ENCODE data around the gene MALSU1.

The MALSU1 gene

DNA sequence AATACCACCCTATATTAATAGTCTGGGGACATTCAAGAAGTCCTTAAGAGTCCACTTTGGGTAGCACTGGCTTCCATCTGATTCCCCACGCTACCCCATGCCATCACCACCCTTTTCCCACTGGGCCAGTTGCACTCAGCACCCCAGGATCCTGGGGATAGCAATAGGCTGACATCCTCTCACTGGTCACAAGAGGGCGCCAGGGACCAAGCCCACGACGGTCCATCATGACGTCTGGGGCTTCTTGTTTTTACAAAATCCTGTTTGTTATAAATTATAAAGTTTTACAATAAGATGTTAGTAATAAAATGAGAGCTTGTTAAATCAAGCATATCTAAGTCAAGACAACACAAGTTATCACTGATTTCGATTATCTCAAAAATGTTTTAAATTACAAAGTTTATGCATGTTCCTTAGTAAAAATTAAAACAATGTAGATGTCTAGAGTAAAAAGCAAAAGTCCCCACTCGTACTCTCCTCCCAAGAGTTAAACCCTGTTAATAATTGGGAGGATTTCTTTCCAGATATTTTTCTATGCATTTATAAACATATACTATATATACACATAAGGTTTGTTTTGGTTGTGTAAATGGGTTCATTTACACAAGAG is 37.2 kb upstream of the MALSU1 start:
- WGBS (ENCODE audit: extremely low coverage, insufficient coverage, low lambda C conversion rate) = no CpG with 5 or more reads among the region's 7 CpGs
- H2BK15ac ChIP-seq (replicated peaks; ENCODE audit: low read depth) = no peak overlapping the region
- DNase-seq = peak; percentile 72

DNA sequence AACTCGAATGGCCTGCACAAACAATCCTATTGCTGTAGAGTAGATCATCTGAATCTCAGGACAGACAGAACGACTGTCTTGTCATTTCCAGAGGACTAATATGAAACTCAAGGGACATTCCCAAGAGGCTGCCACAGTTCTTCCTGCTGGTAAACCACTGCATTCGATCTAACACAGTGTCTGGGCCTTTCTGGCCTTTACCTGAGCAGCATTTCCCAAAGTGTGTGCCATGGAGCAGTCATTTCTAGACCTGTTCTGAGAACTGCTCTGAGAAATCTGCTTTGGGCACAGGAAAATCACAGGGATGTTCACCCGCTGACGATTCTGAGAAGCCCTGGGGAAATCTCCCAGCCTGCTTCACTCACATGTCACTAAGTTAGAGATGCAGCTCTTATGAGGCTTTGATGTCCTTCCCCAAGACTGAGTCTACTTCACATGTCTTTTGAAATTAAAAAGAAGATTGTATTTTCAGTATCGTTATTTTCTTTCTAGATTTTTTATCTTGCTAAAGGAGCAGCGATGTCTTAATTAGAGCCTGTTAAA is 34.2 kb upstream of the MALSU1 start:
- Histone ChIP-seq H2BK120ac (ENCODE audit: low read depth, low read length) (no peak overlapping the region), H3K27ac (ENCODE audit: low read depth, low read length) (no peak overlapping the region), H4K8ac (ENCODE audit: low read depth, low read length) (no peak overlapping the region), H4K5ac (ENCODE audit: low read length) (no peak overlapping the region), H3K23ac (ENCODE audit: low read length) (no peak overlapping the region), H3K79me2 (ENCODE audit: control insufficient read depth, insufficient read depth, low read length) (no peaks in the 10 kb centered on the region), H3K4me3 (ENCODE audit: low read length) (no peak overlapping the region), H2BK15ac (replicated peaks; ENCODE audit: low read depth) (no peak overlapping the region), H3K56ac (ENCODE audit: low read length) (no peak overlapping the region), H3K4me1 (ENCODE audit: control insufficient read depth, low read depth, low read length) (no peaks in the 10 kb centered on the region), H3K79me1 (ENCODE audit: low read length) (no peaks in the 10 kb centered on the region), H3K27me3 (ENCODE audit: insufficient read depth, low read length, poor library complexity) (no peaks in the 10 kb centered on the region), H3K18ac (ENCODE audit: low read length) (no peak overlapping the region), H2BK5ac (ENCODE audit: low read length) (no peak overlapping the region), H3K4me2 (ENCODE audit: low read length) (no peak overlapping the region), H3K36me3 (ENCODE audit: control insufficient read depth, insufficient read depth, low read length) (no peaks in the 10 kb centered on the region), H3K9ac (ENCODE audit: low read length) (no peak overlapping the region), H2AK5ac (ENCODE audit: low read length) (no peak overlapping the region), H3K4ac (ENCODE audit: low read depth, low read length) (no peak overlapping the region)
- DNase-seq = no peak
- WGBS (ENCODE audit: extremely low coverage, insufficient coverage, low lambda C conversion rate) = no CpG with 5 or more reads among the region's 7 CpGs

More for the DNA sequence above, 37.2 kb upstream of the MALSU1 start:
- Histone ChIP-seq H3K4ac (ENCODE audit: low read depth, low read length) (no peak overlapping the region), H3K4me2 (ENCODE audit: low read length) (no peak overlapping the region), H3K18ac (ENCODE audit: low read length) (no peak overlapping the region), H3K79me1 (ENCODE audit: low read length) (no peaks in the 10 kb centered on the region), H2BK120ac (ENCODE audit: low read depth, low read length) (no peak overlapping the region), H2BK5ac (ENCODE audit: low read length) (no peak overlapping the region), H3K9ac (ENCODE audit: low read length) (no peak overlapping the region), H4K5ac (ENCODE audit: low read length) (no peak overlapping the region), H3K79me2 (ENCODE audit: control insufficient read depth, insufficient read depth, low read length) (no peaks in the 10 kb centered on the region), H3K4me1 (ENCODE audit: control insufficient read depth, low read depth, low read length) (no peaks in the 10 kb centered on the region), H4K8ac (ENCODE audit: low read depth, low read length) (no peak overlapping the region), H3K27me3 (ENCODE audit: insufficient read depth, low read length, poor library complexity) (no peaks in the 10 kb centered on the region), H3K56ac (ENCODE audit: low read length) (no peak overlapping the region), H3K36me3 (ENCODE audit: control insufficient read depth, insufficient read depth, low read length) (no peaks in the 10 kb centered on the region), H2AK5ac (ENCODE audit: low read length) (no peak overlapping the region), H3K23ac (ENCODE audit: low read length) (no peak overlapping the region), H3K4me3 (ENCODE audit: low read length) (no peak overlapping the region), H3K27ac (ENCODE audit: low read depth, low read length) (no peak overlapping the region)

DNA sequence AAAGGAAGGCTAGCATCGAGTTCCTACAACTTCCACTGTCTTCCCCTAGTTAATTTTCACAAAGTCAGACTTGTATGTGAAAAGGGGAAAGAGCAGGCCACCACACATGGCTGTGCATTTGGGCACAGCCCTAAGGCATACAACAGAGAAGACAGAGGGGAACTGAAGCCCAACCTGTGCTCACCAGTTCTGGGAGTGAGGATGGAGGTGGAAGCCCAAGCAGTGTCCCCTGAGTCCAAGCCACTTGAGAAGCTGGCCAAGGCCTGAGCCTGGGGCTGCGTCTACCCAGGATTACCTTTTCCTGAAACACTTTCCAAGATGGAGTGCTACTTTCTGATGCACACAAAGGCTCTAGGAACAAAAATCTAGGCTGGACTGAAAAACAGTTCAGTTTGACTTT is 32.2 kb upstream of the MALSU1 start:
- Histone ChIP-seq H3K36me3 (ENCODE audit: control insufficient read depth, insufficient read depth, low read length) (no peaks in the 10 kb centered on the region), H3K18ac (ENCODE audit: low read length) (no peak overlapping the region), H3K4me2 (ENCODE audit: low read length) (no peak overlapping the region), H2BK5ac (ENCODE audit: low read length) (no peak overlapping the region), H3K4me1 (ENCODE audit: control insufficient read depth, low read depth, low read length) (no peaks in the 10 kb centered on the region), H3K27ac (ENCODE audit: low read depth, low read length) (no peak overlapping the region), H3K4ac (ENCODE audit: low read depth, low read length) (no peak overlapping the region), H3K4me3 (ENCODE audit: low read length) (no peak overlapping the region), H3K79me2 (ENCODE audit: control insufficient read depth, insufficient read depth, low read length) (no peaks in the 10 kb centered on the region), H3K23ac (ENCODE audit: low read length) (no peak overlapping the region), H3K79me1 (ENCODE audit: low read length) (no peaks in the 10 kb centered on the region), H4K5ac (ENCODE audit: low read length) (no peak overlapping the region), H3K27me3 (ENCODE audit: insufficient read depth, low read length, poor library complexity) (no peaks in the 10 kb centered on the region), H2BK15ac (replicated peaks; ENCODE audit: low read depth) (no peak overlapping the region), H2AK5ac (ENCODE audit: low read length) (no peak overlapping the region), H2BK120ac (ENCODE audit: low read depth, low read length) (no peak overlapping the region), H4K8ac (ENCODE audit: low read depth, low read length) (no peak overlapping the region), H3K56ac (ENCODE audit: low read length) (no peak overlapping the region), H3K9ac (ENCODE audit: low read length) (no peak overlapping the region)
- no peak for DNase-seq
- WGBS (ENCODE audit: extremely low coverage, insufficient coverage, low lambda C conversion rate) = no CpG with 5 or more reads among the region's 2 CpGs

GRCh38 chr7:23267357-23267756 is 31.8 kb upstream of the MALSU1 start:
- Histone ChIP-seq H3K4ac (ENCODE audit: low read depth, low read length) (no peak overlapping the region), H3K9ac (ENCODE audit: low read length) (no peak overlapping the region), H3K4me2 (ENCODE audit: low read length) (no peak overlapping the region), H3K56ac (ENCODE audit: low read length) (no peak overlapping the region), H2BK5ac (ENCODE audit: low read length) (no peak overlapping the region), H3K18ac (ENCODE audit: low read length) (no peak overlapping the region), H3K27ac (ENCODE audit: low read depth, low read length) (no peak overlapping the region), H2BK15ac (replicated peaks; ENCODE audit: low read depth) (no peak overlapping the region), H3K4me1 (ENCODE audit: control insufficient read depth, low read depth, low read length) (no peaks in the 10 kb centered on the region), H2BK120ac (ENCODE audit: low read depth, low read length) (no peak overlapping the region), H3K79me2 (ENCODE audit: control insufficient read depth, insufficient read depth, low read length) (no peaks in the 10 kb centered on the region), H3K4me3 (ENCODE audit: low read length) (no peak overlapping the region), H3K27me3 (ENCODE audit: insufficient read depth, low read length, poor library complexity) (no peaks in the 10 kb centered on the region), H3K36me3 (ENCODE audit: control insufficient read depth, insufficient read depth, low read length) (no peaks in the 10 kb centered on the region), H3K23ac (ENCODE audit: low read length) (no peak overlapping the region), H2AK5ac (ENCODE audit: low read length) (no peak overlapping the region), H3K79me1 (ENCODE audit: low read length) (no peaks in the 10 kb centered on the region), H4K8ac (ENCODE audit: low read depth, low read length) (no peak overlapping the region), H4K5ac (ENCODE audit: low read length) (no peak overlapping the region)
- no CpG with 5 or more reads among the region's 2 CpGs for WGBS (ENCODE audit: extremely low coverage, insufficient coverage, low lambda C conversion rate)
- no peak for DNase-seq

DNA sequence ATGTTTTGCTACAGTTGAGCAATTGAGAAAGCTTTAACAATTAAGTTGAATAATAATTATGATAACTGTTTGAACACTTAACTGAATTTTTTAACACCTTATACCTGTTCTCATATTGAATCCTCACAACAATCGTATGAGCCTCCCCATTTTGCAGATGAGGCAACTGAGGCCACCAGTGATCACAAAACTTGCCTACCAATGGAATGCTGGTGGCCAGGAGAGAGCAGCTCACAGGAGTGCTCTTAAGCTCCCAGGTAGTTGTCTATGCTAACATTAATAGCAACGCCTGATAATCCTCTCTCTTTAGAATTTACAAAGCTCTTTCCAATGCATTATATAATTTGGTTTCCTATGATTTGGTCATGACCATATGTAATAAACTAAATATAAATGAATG is 31.0 kb upstream of the MALSU1 start:
- no peaks in the 10 kb centered on the region for H3K36me3 ChIP-seq (ENCODE audit: control insufficient read depth, insufficient read depth, low read length)
- no peak overlapping the region for H2AK5ac ChIP-seq (ENCODE audit: low read length)
- no peak overlapping the region for H3K4me2 ChIP-seq (ENCODE audit: low read length)
- H2BK5ac ChIP-seq (ENCODE audit: low read length) = no peak overlapping the region
- no peak overlapping the region for H3K4me3 ChIP-seq (ENCODE audit: low read length)
- WGBS (ENCODE audit: extremely low coverage, insufficient coverage, low lambda C conversion rate) = no CpG with 5 or more reads among the region's 2 CpGs
- no peak overlapping the region for H3K27ac ChIP-seq (ENCODE audit: low read depth, low read length)
- H3K4me1 ChIP-seq (ENCODE audit: control insufficient read depth, low read depth, low read length) = no peaks in the 10 kb centered on the region
- H3K9ac ChIP-seq (ENCODE audit: low read length) = no peak overlapping the region
- no peak overlapping the region for H2BK120ac ChIP-seq (ENCODE audit: low read depth, low read length)
- no peaks in the 10 kb centered on the region for H3K79me1 ChIP-seq (ENCODE audit: low read length)
- DNase-seq = no peak
- no peak overlapping the region for H3K23ac ChIP-seq (ENCODE audit: low read length)
- no peaks in the 10 kb centered on the region for H3K27me3 ChIP-seq (ENCODE audit: insufficient read depth, low read length, poor library complexity)
- no peak overlapping the region for H3K56ac ChIP-seq (ENCODE audit: low read length)
- no peak overlapping the region for H4K8ac ChIP-seq (ENCODE audit: low read depth, low read length)
- H3K79me2 ChIP-seq (ENCODE audit: control insufficient read depth, insufficient read depth, low read length) = no peaks in the 10 kb centered on the region
- no peak overlapping the region for H3K4ac ChIP-seq (ENCODE audit: low read depth, low read length)
- H4K5ac ChIP-seq (ENCODE audit: low read length) = no peak overlapping the region
- no peak overlapping the region for H3K18ac ChIP-seq (ENCODE audit: low read length)
- no peak overlapping the region for H2BK15ac ChIP-seq (replicated peaks; ENCODE audit: low read depth)

DNA sequence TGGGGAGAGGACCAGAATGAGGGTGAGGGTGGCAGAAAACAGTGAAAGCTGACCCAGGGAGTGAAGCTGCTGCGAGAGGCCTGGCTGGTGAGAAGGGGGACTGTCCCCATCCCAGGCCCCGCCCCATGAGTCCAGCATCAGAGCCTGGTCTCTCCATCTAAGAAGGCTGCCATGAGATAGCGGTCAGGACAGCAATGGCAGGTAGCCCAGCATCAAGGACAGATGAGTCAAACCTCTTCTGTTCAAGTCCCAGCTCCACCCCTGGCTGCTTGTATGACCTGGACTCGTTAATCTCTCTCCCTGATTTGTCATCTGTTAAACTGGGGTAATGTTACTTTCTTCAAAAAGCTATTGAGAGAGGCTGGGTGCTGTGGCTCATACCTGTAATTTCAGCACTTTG is 30.4 kb upstream of the MALSU1 start:
- H3K4me3 ChIP-seq (ENCODE audit: low read length) = no peak overlapping the region
- no peak overlapping the region for H3K18ac ChIP-seq (ENCODE audit: low read length)
- H3K79me2 ChIP-seq (ENCODE audit: control insufficient read depth, insufficient read depth, low read length) = no peaks in the 10 kb centered on the region
- H4K8ac ChIP-seq (ENCODE audit: low read depth, low read length) = no peak overlapping the region
- H3K36me3 ChIP-seq (ENCODE audit: control insufficient read depth, insufficient read depth, low read length) = no peaks in the 10 kb centered on the region
- no peak for DNase-seq
- WGBS (ENCODE audit: extremely low coverage, insufficient coverage, low lambda C conversion rate) = no CpG with 5 or more reads among the region's 4 CpGs
- no peak overlapping the region for H3K4ac ChIP-seq (ENCODE audit: low read depth, low read length)
- H3K4me2 ChIP-seq (ENCODE audit: low read length) = no peak overlapping the region
- no peak overlapping the region for H2BK5ac ChIP-seq (ENCODE audit: low read length)
- no peak overlapping the region for H2BK15ac ChIP-seq (replicated peaks; ENCODE audit: low read depth)
- H3K4me1 ChIP-seq (ENCODE audit: control insufficient read depth, low read depth, low read length) = no peaks in the 10 kb centered on the region
- H2BK120ac ChIP-seq (ENCODE audit: low read depth, low read length) = no peak overlapping the region
- no peaks in the 10 kb centered on the region for H3K79me1 ChIP-seq (ENCODE audit: low read length)
- H3K56ac ChIP-seq (ENCODE audit: low read length) = no peak overlapping the region
- no peak overlapping the region for H2AK5ac ChIP-seq (ENCODE audit: low read length)
- no peak overlapping the region for H3K23ac ChIP-seq (ENCODE audit: low read length)
- H4K5ac ChIP-seq (ENCODE audit: low read length) = no peak overlapping the region
- H3K27ac ChIP-seq (ENCODE audit: low read depth, low read length) = no peak overlapping the region
- H3K9ac ChIP-seq (ENCODE audit: low read length) = no peak overlapping the region
- H3K27me3 ChIP-seq (ENCODE audit: insufficient read depth, low read length, poor library complexity) = no peaks in the 10 kb centered on the region
